IPS-18a (cell line): ENCODE data around the gene RPS6KA1.
"Not testable (repeated sequence)": the region's sequence is repeated elsewhere in the genome, so short reads cannot be mapped to it uniquely, and the experiment has no call there.

Experiments used
- H3K27ac ChIP-seq: one replicate; pipeline ENCODE4 v1.5.1; 2013; ENCODE audit warnings: low read length
- H3K27me3 ChIP-seq: one replicate; pipeline ENCODE4 v1.6.1; 2013; ENCODE audit warnings: mild to moderate bottlenecking, low read length; ENCODE audit not compliant: control insufficient read depth, insufficient read depth
- H3K36me3 ChIP-seq: one replicate; pipeline ENCODE4 v1.6.1; 2013; ENCODE audit warnings: low read depth, low read length; ENCODE audit not compliant: control insufficient read depth
- H3K4me1 ChIP-seq: one replicate; pipeline ENCODE4 v1.6.1; 2013; ENCODE audit warnings: low read depth, low read length; ENCODE audit not compliant: control insufficient read depth
- H3K4me3 ChIP-seq: one replicate; pipeline ENCODE4 v1.5.1; 2013; ENCODE audit warnings: low read length
- H3K9ac ChIP-seq: one replicate; pipeline ENCODE4 v1.6.1; 2013; ENCODE audit warnings: mild to moderate bottlenecking, low read length, moderate library complexity
- H3K9me3 ChIP-seq: one replicate; pipeline ENCODE4 v1.6.1; 2013; ENCODE audit warnings: low read depth, low read length; ENCODE audit not compliant: control insufficient read depth

Gene RPS6KA1

DNA sequence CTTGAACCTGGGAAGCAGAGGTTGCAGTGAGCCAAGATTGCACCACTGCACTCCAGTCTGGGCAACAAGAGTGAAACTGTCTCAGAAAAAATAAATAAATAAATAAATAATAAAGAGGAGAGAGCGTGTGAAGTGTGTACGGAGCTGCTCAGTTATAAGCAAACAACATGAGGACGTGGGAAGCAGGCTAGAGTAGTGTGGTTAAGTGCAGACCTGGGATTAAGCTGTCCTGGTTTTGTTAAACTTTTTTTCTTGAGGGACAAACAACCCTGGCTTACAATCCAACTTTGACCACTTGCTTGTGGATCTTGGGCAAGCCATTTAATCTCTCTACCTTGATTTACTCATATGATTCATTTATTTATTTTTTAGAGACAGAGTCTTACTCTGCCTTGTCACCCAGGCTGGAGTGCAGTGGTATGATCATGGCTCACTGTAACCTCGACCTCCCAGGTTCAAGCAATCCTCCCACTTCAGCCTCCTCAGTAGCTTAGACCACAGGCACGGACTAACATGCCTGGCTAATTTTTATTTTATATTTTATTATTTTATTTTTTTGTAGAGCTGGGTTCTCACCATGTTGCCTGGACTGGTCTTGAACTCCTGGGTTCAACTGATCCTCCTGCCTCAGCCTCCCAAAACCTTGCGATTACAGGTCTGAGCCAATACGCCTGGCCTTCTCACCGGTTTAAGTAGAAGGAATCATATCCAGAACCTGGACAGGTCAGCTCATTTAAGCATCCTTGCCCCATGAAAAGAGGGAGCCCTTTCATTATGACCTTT is 52.7 kb downstream of the RPS6KA1 start:
- Histone ChIP-seq H3K9me3 (no peaks in the 10 kb centered on the region), H3K4me1 (no peaks in the 10 kb centered on the region)

DNA sequence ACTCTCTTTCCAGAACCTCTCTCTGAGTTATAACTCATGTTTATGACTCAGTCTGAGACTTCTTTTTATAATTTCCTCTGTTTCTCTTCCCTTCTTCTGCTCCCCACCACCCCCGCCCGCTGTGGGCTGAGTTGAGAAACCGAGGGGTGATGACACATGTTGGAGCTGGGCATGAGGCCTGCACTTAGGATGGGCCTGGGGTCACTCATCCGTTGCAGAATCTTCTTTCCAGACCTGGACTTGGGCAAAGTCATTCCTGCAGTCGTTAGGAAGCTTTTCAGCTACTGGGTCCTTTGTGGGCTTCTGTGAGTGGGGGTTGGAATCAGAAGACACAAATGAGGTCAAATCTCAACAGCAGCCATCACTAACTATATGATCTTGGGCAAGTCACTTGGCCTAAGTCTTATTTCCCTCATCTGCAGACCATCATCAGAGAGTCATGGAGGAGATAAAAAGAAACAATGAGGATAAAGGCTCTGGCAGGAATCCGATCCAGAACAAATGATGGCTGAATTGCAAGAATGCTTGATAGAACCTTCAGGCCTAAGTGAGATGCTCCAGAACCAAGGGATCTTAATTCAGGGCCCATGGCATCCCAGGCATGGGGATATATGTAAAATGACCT is 53.4 kb downstream of the RPS6KA1 start:
- Histone ChIP-seq H3K9ac (no peak overlapping the region), H3K27ac (no peak overlapping the region)

More for the DNA sequence above, 52.7 kb downstream of the RPS6KA1 start:
- no peaks in the 10 kb centered on the region for H3K27me3 ChIP-seq
- H3K4me3 ChIP-seq = no peak overlapping the region
- H3K36me3 ChIP-seq = no peaks in the 10 kb centered on the region
- no peak overlapping the region for H3K27ac ChIP-seq
- no peak overlapping the region for H3K9ac ChIP-seq

DNA sequence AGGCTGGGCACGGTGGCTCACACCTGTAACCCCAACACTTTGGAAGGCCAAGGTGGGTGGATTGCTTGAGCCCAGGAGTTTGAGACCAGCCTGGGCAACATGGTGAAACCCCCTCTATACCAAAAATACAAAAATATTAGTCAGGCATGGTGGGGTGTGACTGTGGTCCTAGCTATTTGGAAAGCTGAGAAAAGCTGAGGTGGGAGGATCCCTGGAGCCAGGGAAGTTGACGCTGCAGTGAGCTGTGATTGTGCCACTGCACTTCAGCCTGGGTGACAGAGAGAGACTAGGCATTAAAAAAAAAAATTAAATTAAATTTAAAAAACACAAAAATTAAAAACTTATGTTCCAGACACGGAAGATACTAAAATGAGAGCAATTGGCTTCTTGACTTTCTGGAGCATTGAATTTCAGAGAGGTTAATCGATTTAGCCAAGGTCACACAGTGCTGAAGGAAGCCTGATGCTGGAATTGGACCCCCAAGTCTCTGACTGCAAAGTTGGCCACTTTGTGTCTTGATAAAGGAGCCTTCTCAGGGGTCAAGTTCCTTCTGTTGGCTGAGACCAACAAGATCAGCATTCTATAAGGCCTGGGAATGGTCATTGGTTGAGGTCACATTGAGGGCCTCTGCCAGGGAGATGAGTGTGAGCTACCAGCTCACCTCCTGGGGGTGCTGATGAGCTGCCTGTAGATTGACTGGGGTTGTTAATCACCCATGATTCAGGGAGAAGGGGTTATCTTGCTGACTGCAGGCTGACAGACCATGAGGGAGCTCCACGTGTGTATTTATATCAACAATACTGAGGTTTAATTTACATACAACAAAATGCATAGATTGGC is 54.3 kb downstream of the RPS6KA1 start:
- H3K9ac ChIP-seq = no peak overlapping the region
- no peaks in the 10 kb centered on the region for H3K4me1 ChIP-seq

More for the DNA sequence above, 53.4 kb downstream of the RPS6KA1 start:
- Histone ChIP-seq H3K4me1 (no peaks in the 10 kb centered on the region), H3K27me3 (no peaks in the 10 kb centered on the region), H3K9me3 (no peaks in the 10 kb centered on the region), H3K4me3 (no peak overlapping the region), H3K36me3 (no peaks in the 10 kb centered on the region)

DNA sequence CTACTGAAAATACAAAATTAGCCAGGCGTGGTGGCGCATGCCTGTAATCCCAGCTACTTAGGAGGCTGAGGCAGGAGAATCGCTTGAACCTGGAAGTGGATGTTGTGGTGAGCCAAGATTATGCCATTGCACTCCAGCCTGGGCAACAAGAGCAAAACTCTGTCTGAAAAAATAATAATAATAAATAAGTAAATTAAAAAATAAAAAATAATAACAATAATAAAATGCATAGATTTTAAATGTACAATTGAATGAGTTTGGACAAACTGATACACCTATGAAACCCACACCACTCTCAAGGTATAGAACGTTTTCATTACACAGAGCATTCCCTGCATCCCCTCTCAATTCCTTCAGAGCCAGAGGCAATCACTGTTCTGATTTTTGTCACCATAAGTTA is 55.0 kb downstream of the RPS6KA1 start:
- H3K36me3 ChIP-seq, H3K27me3 ChIP-seq, H3K4me1 ChIP-seq, H3K27ac ChIP-seq, H3K4me3 ChIP-seq, H3K9ac ChIP-seq, H3K9me3 ChIP-seq: not testable (repeated sequence)

More for the DNA sequence above, 54.3 kb downstream of the RPS6KA1 start:
- H3K36me3 ChIP-seq = no peaks in the 10 kb centered on the region
- no peak overlapping the region for H3K27ac ChIP-seq
- no peaks in the 10 kb centered on the region for H3K27me3 ChIP-seq
- H3K9me3 ChIP-seq = no peaks in the 10 kb centered on the region
- no peak overlapping the region for H3K4me3 ChIP-seq

DNA sequence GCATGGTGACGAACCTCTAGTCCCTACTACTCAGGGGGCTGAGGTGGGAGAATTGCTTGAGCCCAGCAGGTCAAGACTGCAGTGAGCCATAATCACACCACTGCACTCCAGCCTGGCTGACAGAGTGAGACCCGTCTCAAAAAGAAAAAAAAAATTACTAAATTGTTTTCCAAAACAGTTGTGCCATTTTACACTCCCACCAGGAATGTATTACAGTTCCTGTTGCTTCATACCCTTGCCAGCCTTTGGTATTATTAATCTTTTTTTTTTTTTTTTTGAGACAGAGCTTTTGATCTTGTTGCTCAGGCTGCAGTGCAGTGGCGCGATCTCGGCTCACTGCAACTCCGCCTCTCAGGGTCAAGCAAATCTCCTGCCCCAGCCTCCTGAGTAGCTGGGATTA is 55.9 kb downstream of the RPS6KA1 start:
- H3K36me3 ChIP-seq = no peaks in the 10 kb centered on the region

DNA sequence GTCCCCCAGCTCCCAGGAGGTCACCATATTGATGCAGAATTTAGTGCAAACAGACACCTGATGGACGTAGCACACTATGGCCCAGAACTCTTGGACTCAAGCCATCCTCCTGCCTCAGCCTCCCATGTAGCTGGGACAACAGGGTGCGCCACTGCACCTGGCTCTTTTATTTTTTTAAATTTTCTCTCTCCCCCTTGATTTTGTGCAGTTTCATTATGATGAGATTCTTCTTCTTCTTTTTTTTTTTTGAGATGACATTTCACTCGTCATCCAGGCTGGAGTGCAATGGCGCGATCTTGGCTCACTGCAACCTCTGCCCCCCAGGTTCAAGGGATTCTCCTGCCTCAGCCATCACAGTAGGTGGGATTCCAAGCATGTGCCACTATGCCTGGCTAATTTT is 63.8 kb downstream of the RPS6KA1 start:
- Histone ChIP-seq H3K9ac (no peak overlapping the region), H3K27ac (no peak overlapping the region), H3K4me1 (no peaks in the 10 kb centered on the region), H3K27me3 (no peaks in the 10 kb centered on the region), H3K4me3 (no peak overlapping the region), H3K9me3 (no peaks in the 10 kb centered on the region), H3K36me3 (no peaks in the 10 kb centered on the region)

More for the DNA sequence above, 55.9 kb downstream of the RPS6KA1 start:
- no peak overlapping the region for H3K9ac ChIP-seq
- H3K27me3 ChIP-seq = no peaks in the 10 kb centered on the region
- H3K9me3 ChIP-seq = no peaks in the 10 kb centered on the region
- no peaks in the 10 kb centered on the region for H3K4me1 ChIP-seq
- H3K27ac ChIP-seq = no peak overlapping the region
- no peak overlapping the region for H3K4me3 ChIP-seq

DNA sequence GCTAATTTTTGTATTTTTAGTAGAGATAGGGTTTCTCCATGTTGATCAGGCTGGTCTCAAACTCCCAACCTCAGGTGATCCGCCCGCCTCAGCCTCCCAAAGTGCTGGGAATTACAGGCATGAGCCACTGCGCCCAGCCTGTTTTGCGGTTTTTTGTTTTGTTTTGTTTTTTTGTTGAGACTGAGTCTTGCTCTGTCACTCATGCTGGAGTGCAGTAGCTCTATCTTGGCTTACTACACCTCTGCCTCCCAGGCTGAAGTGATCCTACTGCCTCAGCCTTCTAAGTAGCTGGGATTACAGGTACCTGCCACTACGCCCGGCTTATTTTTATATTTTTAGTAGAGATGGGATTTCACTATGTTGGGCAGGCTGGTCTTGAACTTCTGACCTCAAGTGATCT is 65.0 kb downstream of the RPS6KA1 start:
- not testable (repeated sequence) for H3K36me3 ChIP-seq, H3K27ac ChIP-seq, H3K9ac ChIP-seq, H3K4me1 ChIP-seq, H3K9me3 ChIP-seq, H3K27me3 ChIP-seq, H3K4me3 ChIP-seq

DNA sequence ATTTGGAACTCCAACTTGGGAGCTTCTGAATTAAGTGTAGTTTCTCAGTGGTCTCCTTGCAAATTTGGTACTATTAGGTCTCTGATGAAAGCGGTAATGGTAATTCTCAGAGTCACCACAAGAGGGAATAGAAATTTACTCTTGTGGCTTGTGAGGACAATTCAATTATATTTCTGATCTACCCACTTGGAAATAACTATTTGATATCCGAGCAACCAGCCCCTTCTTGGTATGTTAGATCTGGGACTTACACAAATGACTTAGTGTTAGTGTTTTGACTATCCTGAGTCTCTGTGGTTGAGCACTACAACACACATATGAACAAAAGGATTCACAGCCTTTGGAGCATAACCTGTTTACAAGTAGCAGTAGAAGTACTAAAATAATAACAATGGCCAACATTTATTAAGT is 68.1 kb downstream of the RPS6KA1 start:
- H3K9me3 ChIP-seq = no peaks in the 10 kb centered on the region
- H3K4me1 ChIP-seq = no peaks in the 10 kb centered on the region
- no peaks in the 10 kb centered on the region for H3K27me3 ChIP-seq
- no peak overlapping the region for H3K9ac ChIP-seq
- H3K36me3 ChIP-seq = no peaks in the 10 kb centered on the region
- no peak overlapping the region for H3K27ac ChIP-seq
- H3K4me3 ChIP-seq = no peak overlapping the region

DNA sequence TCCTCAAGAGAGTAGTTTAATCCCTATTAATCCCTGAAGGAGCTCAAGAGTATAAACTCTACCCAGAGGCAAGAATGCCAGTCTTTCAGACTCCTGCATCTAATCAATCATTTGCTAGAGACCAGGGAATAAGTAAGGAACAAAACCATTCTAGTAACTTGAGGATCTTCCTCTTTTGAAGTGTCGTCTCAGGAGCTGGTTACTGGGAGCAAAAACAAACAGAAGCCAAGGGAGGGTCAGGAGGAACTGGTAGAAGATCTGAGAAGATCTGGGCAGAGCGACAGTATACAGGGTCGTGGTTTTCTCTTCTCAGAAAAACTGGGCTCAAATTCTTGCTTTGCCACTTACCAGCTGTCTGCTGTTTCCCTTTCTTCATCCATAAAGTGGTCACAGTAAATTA is 69.3 kb downstream of the RPS6KA1 start:
- Histone ChIP-seq H3K9ac (no peak overlapping the region), H3K9me3 (no peaks in the 10 kb centered on the region), H3K36me3 (no peaks in the 10 kb centered on the region), H3K4me3 (no peak overlapping the region), H3K27me3 (no peaks in the 10 kb centered on the region), H3K4me1 (peaks cover under 1% of the 10 kb centered on the region), H3K27ac (no peak overlapping the region)

DNA sequence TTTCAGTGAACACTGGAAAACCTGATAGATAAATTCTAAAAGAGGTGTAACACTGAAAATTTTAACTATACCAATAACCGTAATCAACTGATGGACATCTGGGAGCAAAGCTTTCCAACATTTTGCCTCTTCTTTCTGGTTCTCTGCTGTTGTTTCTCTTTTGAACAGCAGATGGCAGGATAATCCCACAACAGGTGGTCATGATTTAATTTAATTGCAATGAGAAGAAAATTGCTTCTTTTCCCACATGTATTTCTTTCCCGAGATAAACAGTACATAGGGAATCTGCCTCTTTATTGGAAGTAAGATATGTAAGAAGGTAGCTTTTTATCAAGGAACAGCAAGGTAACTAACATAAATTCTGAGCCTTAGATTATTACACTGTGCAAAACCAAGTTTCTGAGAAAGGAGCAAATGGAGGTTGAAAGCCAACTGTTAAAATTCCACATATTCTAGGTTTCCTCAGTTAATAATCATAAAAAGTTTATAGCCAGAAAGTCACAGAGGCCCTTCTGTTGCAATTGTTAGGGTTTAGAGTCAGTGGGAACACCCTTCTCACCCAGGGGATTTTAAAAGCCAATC is 72.9 kb downstream of the RPS6KA1 start:
- Histone ChIP-seq H3K9me3 (no peaks in the 10 kb centered on the region), H3K4me3 (no peak overlapping the region), H3K27ac (no peak overlapping the region), H3K9ac (no peak overlapping the region), H3K27me3 (no peaks in the 10 kb centered on the region), H3K36me3 (no peaks in the 10 kb centered on the region), H3K4me1 (peaks cover 8% of the 10 kb centered on the region)

DNA sequence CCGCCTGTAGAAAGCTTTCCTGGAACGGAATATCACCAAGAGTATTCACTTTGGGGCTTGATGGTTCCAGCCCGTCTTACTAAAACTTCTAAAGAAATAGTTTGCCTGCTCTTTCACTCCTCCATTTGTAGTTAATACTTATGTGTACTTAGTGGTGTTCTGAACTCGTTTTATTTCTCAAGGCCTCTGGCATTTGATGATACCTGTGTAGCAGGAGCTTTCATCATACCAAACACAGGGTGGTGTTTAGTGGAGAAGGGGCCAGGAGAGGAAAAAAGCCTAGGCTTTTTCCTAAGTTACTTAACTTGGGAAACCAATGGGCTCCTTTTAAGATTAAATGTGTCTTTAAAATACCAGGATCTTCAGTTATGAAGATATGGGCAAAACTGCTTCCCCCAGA is 74.3 kb downstream of the RPS6KA1 start:
- no peaks in the 10 kb centered on the region for H3K9me3 ChIP-seq
- no peaks in the 10 kb centered on the region for H3K27me3 ChIP-seq
- H3K9ac ChIP-seq = no peak overlapping the region
- H3K36me3 ChIP-seq = no peaks in the 10 kb centered on the region
- H3K27ac ChIP-seq = no peak overlapping the region
- no peak overlapping the region for H3K4me3 ChIP-seq
- H3K4me1 ChIP-seq = peaks cover 8% of the 10 kb centered on the region
